Measurements from ENCODE around the gene TTC9B. TPM values are rescaled to one million over a fixed set of nuclear protein-coding genes. Genes with fewer than 3 reads are reported as not detected.
"Not testable (repeated sequence)": the region's sequence is repeated elsewhere in the genome, so short reads cannot be mapped to it uniquely, and the experiment has no call there.

TTC9B gene
- polyA plus RNA-seq, 3 donors = 0.10 to 0.34 TPM; not detected in 1

GRCh38 chr19:40233811-40234389 lies 15.7 kb upstream of the TTC9B start:
- DNase-seq = no peak

DNA sequence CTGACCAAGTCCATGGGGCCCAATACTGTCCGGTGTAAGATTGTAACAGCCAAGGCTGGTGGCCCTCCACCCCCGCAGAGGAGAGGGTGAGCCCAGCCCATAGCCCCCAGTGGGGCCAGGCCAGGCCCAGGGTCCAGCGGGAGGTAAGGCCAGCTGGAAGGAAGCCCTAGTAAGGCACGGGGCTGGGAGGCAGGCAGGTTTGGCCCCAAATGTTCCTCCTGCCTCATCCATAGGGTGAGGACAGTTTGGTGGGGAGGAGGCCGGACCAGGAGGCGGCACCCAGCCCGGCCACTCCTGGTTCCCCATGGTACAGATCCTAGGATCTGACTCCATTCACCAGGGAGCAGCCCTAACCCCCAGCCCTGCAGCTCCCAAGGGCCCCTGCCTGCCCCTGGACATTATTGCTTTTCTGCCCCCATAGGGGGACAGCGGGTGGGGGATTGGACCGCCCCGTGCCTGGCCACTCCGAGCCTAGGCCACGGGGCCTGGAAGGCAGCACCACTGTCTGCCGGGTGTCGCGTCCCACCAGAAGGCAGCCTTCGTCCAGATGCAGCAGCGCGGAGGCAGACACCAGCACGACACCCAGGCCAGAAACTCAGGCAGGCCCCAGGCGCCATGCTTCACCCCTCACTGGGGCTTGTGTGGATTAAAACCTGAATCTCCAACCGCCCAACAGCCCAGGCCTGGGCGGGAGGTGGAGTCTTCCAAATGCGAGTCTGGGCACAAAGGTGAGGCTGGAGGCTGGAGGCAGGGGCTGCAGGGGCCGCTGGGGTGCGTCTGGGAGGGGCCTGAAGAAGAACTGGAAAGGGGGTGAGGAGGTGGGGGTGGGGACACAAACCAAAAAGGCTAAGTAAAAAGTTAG lies 15.0 kb upstream of the TTC9B start:
- no peak for DNase-seq

GRCh38 chr19:40232479-40232878 lies 14.3 kb upstream of the TTC9B start:
- DNase-seq = no peak

GRCh38 chr19:40231544-40232424 lies 13.6 kb upstream of the TTC9B start:
- DNase-seq = no peak

DNA sequence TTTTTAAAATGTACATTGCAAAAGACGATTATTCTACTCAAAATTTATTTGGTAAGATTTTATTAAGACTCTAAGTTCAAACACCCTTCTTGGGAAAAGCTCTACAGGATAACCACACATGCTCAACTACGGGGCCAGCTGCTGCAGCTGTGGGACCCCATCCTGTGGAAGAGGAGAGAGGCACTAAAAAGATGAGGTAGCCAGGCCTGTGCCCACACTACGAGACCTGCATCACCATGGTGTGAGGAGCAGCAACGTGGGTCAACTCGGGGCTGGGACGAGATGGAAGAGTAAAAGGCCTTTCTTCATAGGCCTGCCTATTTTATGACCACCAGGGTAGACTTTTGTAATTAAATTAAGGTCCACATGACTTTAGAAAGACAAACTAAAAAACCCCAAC lies 12.9 kb upstream of the TTC9B start:
- no peak for DNase-seq

DNA sequence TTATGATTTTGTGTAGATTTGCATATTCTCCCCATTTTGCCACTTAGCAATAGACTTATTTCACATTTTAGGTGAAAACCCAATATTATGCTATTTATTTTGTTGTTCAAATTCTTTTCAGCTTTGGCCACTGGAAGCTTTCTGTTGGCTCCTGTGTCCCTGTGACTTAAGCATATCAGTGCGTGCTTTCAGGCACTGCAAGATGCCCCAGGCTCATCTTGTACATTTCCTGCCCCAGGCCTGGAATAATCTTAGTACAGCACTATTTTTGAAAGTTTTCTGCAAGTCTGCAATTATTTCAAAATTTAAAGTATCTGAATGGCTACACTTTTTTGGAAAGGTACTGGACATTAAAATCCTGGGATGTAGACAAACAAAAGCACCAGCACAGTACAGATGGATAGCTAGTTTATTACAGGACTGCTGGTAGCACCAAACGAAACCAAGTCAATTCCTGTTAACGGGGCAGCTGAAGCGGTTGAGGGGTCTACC lies 11.8 kb upstream of the TTC9B start:
- DNase-seq = no peak

GRCh38 chr19:40229484-40229883 lies 11.3 kb upstream of the TTC9B start:
- DNase-seq = no peak

DNA sequence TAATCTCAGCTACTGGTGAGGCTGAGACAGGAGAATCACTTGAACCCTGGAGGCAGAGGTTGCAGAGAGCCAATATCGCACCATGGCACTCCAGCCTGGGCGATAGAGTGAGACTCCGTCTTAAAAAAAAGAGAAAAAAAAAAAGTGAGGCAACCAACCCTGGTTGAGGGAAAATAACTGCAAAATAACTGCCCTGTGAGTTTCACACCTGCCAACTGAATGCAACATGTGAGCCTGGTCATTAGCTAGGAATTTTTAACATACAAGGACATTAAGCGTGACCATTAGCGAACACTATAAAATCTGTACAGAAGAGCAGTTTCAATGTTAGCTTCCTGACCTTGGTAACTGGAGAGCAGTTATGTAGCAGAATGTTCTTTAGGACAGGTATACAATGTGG lies 10.7 kb upstream of the TTC9B start:
- DNase-seq = no peak

DNA sequence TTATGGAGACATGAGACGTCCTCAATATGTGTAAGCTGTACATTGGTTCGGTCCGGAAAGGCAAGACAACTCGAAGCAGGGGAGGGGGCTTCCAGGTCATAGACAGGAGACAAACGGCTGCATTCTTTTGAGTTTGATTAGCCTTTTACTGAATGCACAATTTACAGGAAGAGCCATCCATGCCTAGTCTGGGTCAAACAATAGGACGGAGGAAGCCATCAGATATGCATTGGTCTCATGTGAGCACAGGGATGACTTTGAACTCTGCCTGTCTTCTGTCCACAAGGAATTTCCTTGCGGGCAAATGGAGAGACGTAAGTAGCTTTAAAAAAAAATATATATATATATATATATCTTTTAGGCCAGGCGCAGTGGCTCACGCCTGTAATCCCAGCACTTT lies 10.2 kb upstream of the TTC9B start:
- DNase-seq = no peak

DNA sequence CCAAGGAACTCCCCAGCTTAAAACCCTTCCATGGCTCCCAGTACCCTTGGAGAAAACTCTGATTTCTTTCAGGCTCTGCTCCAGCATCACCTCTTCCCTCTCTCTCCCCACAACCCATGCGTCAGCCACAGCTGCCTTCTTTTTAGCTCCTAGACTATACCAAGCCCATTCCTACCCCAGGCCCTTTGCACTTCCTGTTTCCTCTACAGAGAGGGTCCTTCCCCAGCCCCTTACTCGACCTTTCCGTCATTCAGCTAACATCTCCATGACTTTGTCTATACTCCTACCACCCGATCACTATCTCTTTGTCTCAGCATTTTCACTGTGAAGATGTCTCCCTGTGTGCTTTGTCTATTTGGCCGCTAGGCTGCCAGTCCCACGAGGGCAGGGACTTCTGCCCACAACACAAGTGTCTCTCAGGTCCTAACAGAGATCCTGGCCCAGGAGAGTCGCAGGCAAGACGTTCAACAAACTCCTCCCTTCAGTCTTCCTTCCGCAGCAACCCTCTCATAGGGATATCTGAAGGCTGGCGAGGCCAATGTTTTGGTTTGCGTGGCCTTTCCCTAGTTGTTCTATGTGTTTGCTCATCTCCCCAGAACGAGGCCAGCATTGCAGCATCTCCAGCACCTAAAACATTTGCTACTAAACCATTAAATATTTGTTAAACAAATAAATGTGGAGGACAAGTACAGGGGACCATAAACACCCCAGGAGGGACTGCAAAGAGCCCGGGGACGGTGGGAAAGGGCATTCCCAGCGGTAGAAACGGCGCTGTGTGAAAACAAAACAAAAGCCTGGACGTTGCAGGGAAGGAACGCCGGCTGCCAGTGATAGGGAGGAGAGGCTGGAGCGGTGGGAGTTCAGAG lies 7.5 kb upstream of the TTC9B start:
- no peak for DNase-seq

GRCh38 chr19:40224342-40225150 lies 6.4 kb upstream of the TTC9B start:
- no peak for DNase-seq

DNA sequence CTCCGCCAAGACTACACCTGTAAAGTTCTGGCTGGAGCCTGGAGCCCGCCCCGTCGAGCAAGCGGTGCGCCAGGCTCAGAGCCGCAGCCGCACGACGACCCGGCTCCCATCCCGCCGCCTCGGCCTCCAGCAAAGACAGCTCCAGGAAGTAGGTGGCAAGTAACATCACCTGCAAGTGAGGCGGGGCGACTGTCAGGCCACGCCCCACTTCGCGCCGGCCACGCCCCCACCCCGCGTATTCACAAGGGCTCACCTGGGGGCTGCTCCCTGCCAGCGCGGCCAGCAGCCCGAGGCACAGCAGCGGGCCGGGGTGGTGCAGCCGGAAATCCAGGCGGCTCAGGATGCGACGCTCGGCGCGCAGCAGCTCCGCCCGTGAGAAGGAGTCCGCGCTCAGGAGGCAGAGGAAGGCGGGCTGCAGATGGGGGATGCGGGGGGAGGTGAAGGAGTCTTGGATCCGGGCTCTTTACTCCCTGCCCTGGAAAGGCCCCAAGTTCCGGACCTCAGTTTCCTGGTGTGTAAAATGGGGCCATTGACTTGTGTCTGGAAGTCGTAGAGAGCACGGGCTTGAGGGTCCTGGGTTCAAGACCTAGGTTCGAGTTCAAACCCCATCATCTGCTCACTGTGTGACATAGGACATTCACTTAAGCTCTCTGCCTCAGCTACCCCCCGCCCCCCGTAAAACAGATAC lies 5.1 kb upstream of the TTC9B start:
- DNase-seq = no peak

DNA sequence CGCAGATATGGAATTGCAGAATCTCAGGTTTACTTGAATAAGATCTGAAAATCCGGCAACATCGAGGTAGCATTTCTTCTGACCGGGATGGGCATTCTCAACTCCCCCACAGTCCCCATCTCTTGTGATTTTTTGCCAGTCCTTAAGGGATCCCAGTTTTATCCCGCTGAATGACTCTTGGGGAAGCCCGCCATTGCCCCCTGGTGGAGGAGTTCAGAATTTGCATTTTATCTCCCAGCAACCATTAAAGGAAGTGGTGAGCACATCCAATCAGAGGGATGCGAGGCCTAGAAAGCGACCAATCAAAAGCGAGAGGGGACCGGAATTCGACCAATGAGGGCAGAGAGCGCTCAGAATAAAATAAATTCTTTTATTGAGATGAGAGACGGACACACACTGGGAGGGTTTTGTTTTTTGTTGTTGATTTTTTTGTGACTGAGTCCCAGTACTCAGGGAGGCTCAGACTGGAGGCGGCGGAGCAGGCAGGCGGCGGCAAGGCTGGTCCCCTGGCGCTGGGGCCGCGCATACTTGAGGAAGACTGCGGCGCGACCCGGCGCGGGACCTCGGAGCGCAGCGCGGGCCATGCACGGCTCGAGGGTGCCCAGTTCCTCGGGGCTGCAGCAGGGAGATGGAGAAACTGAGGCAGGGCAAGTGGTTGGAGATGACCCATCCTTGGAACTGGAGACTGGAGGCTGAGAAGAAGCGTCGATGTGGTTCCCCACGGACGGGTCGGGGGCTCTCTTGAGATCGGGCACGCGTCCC lies 3.9 kb upstream of the TTC9B start:
- DNase-seq = peak; percentile 83

DNA sequence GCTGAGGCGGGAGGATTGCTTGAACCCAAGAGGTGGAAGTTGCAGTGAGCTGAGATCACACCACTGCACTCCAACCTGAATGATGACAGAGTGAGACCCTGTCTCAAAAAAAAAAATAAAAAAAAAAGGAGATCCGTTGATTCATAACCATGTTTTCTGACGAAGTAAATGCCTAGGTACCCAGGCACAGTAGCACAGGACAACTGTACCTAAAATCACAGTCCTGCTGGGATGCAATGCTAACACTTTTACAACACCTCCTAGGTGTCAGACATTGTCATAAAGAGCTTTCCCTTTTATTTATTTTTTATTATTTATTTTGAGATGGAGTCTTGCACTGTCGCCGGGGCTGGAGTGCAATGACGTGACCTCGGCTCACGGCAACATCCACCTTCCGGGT lies 2.5 kb upstream of the TTC9B start:
- no peak for DNase-seq

DNA sequence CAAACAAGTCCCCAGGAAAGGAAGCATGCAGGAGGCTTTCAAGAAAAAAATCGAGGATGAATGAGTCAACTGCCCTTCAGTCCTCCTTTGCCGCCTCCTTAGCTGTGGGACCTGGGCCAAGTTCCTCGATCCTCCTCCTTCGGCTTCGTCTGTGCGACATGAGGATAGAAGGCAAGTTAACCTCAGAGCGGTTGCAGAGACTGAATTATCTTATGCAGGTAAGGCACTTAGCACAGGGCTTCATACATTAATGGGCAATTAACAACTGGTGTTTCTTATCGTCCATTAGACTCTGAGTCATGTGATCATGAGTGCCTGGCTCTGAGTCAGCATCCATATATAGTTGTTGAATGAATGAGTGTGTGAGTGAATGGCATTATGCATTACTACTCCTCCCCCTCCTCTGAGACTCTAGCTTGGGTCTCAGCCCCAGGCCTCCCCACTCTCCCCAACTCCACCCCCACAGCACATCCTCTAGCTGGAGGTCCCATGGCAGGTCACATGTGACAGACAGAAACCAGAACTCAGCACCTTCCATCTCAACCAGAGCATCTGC lies 1.6 kb upstream of the TTC9B start:
- no peak for DNase-seq

DNA sequence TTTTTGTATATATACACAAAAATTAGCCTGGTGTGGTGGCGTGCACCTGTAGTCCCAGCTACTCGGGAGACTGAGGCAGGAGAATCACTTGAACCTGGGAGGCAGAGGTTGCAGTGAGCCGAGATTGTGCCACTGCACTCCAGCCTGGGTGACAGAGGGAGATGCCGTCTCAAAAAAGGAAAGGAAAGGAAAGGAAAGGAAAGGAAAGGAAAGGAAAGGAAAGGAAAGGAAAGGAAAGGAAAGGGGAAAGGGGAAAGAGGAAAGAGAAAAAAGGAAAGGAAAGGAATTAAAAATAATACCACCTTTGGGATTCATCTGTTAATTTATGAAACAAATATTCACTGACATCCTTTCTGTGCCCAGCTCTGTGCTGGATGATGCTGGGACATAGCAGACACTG lies 845 bp upstream of the TTC9B start:
- DNase-seq = not testable (repeated sequence)

DNA sequence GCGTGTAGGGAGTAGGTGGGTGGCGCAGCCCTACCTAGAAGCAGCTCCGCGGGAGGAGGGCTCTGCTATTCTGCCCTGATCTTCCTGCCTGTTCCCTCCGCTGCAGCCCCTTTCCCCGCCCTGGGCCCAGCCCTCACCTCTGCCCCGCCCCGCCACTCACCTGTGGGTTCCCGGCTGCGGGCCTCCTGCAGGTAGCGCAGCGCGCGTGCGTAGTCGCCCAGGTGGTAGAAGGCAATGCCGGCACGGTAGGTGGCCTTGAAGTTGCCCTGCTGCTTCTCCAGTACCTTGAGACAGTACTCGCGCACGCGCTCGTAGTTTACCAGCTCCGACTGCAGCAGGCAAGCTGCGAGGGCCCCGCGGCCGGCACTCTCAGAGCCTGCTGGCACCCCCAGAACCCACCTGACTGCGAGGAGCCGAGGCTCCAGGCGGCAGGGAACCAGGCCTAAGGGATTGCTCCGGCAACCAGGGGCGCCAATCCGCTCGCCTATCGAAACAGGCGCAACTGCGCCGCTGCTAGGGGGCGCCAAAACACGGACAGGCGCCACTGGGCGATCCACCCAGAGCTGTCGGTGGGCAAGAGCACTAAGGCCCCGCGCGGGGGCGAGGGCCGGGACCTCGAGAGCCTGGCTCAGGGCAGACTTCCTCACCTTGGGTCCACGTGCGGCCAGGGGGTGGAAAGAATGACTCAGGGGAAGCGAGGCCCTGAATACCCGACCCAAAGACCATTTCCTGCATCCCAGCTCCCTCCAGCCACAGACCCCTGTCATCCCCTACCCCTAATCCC lies 965 bp downstream of the TTC9B start:
- DNase-seq = no peak

DNA sequence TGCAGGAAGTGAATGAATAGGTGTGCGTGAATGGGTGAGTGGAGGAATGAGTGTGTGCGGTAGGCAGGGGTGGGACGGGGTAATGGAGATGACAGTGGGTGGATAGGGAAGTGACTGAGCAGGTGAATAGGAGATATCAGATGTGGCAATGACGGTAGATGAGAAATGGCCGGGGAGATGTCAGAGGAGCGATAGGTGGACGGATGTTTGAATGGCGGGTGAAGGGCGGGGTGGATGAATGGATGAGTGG lies 1.5 kb downstream of the TTC9B start:
- DNase-seq = no peak
